ENCODE data around the gene MALSU1. TPM values are rescaled to one million over a fixed set of nuclear protein-coding genes. Genes with fewer than 3 reads are reported as not detected.

MALSU1 gene
- total and polyA plus RNA-seq, 2 donors (not counting 1 experiment from before 2014, with no cell fraction given), result 54.8 to 77.6 TPM

GRCh38 chr7:23347033-23347681, 48.0 kb downstream of the MALSU1 start:
- H3K4me2 ChIP-seq (ENCODE audit: extremely low read depth, insufficient read depth, low read length), result peak overlapping the region; percentile 32
- H3K79me2 ChIP-seq (ENCODE audit: control insufficient read depth, insufficient read depth, low read length), result no peaks in the 10 kb centered on the region
- peak overlapping the region; percentile 13 for H3K27ac ChIP-seq (ENCODE audit: insufficient read depth, low read length)
- H3K4me1 ChIP-seq (ENCODE audit: control insufficient read depth, extremely low read depth, insufficient read depth, low read length), result peaks cover 17% of the 10 kb centered on the region
- DNase-seq (ENCODE audit: low read depth in 2 of 2), result peak in 1 of 2 donors; percentile 29
- H3K9me3 ChIP-seq (ENCODE audit: control insufficient read depth, insufficient read depth, low read depth, low read length), result no peaks in the 10 kb centered on the region
- H2AFZ ChIP-seq (ENCODE audit: low read length), result no peak overlapping the region
- no peak overlapping the region for H3K9ac ChIP-seq (ENCODE audit: insufficient read depth, low read length)
- TF ChIP-seq EZH2 (IDR thresholded peaks at IDR 0.05; ENCODE audit: low read length, missing control alignments), result no peak
- TF ChIP-seq CTCF (conservative IDR thresholded peaks at IDR 0.05 in 1 of 2, IDR thresholded peaks at IDR 0.05 in 1 of 2; ENCODE audit: low read depth in 1 of 2, low read length in 2 of 2), result no peak
- H4K20me1 ChIP-seq (ENCODE audit: control insufficient read depth, extremely low read depth, insufficient read depth, low read length), result no peaks in the 10 kb centered on the region
- H3K4me3 ChIP-seq (replicated peaks in 1 of 4; ENCODE audit: control extremely low read depth in 1 of 4, insufficient read depth in 1 of 4, low read depth in 3 of 4, low read length in 4 of 4), result peak overlapping the region in 1 of 4 experiments; percentile 31
- no peaks in the 10 kb centered on the region for H3K27me3 ChIP-seq (ENCODE audit: control insufficient read depth, insufficient read depth, low read length)
- no peaks in the 10 kb centered on the region for H3K36me3 ChIP-seq (ENCODE audit: control insufficient read depth, insufficient read depth, low read length)

GRCh38 chr7:23347682-23348180, 48.6 kb downstream of the MALSU1 start:
- peaks cover 15% of the 10 kb centered on the region for H3K4me1 ChIP-seq (ENCODE audit: control insufficient read depth, extremely low read depth, insufficient read depth, low read length)
- H2AFZ ChIP-seq (ENCODE audit: low read length), result no peak overlapping the region
- no peak overlapping the region for H3K9ac ChIP-seq (ENCODE audit: insufficient read depth, low read length)
- H3K79me2 ChIP-seq (ENCODE audit: control insufficient read depth, insufficient read depth, low read length), result no peaks in the 10 kb centered on the region
- H3K4me3 ChIP-seq (replicated peaks in 1 of 4; ENCODE audit: control extremely low read depth in 1 of 4, insufficient read depth in 1 of 4, low read depth in 3 of 4, low read length in 4 of 4), result peak overlapping the region in 1 of 4 experiments; percentile 31
- no peaks in the 10 kb centered on the region for H3K27me3 ChIP-seq (ENCODE audit: control insufficient read depth, insufficient read depth, low read length)
- no peaks in the 10 kb centered on the region for H4K20me1 ChIP-seq (ENCODE audit: control insufficient read depth, extremely low read depth, insufficient read depth, low read length)
- no peaks in the 10 kb centered on the region for H3K36me3 ChIP-seq (ENCODE audit: control insufficient read depth, insufficient read depth, low read length)
- no peaks in the 10 kb centered on the region for H3K9me3 ChIP-seq (ENCODE audit: control insufficient read depth, insufficient read depth, low read depth, low read length)
- DNase-seq (ENCODE audit: low read depth in 2 of 2), result peak; percentile 89
- peak overlapping the region; percentile 13 for H3K27ac ChIP-seq (ENCODE audit: insufficient read depth, low read length)
- H3K4me2 ChIP-seq (ENCODE audit: extremely low read depth, insufficient read depth, low read length), result no peak overlapping the region
- TF ChIP-seq CTCF (conservative IDR thresholded peaks at IDR 0.05 in 1 of 2, IDR thresholded peaks at IDR 0.05 in 1 of 2; ENCODE audit: low read depth in 1 of 2, low read length in 2 of 2), result no peak
- TF ChIP-seq EZH2 (IDR thresholded peaks at IDR 0.05; ENCODE audit: low read length, missing control alignments), result no peak

GRCh38 chr7:23349484-23350157, 50.5 kb downstream of the MALSU1 start:
- Histone ChIP-seq H2AFZ (ENCODE audit: low read length) (no peak overlapping the region), H3K9ac (ENCODE audit: insufficient read depth, low read length) (no peak overlapping the region), H3K4me3 (replicated peaks in 1 of 4; ENCODE audit: control extremely low read depth in 1 of 4, insufficient read depth in 1 of 4, low read depth in 3 of 4, low read length in 4 of 4) (no peak overlapping the region), H3K27ac (ENCODE audit: insufficient read depth, low read length) (peak overlapping the region; percentile 30), H4K20me1 (ENCODE audit: control insufficient read depth, extremely low read depth, insufficient read depth, low read length) (no peaks in the 10 kb centered on the region), H3K27me3 (ENCODE audit: control insufficient read depth, insufficient read depth, low read length) (no peaks in the 10 kb centered on the region), H3K4me2 (ENCODE audit: extremely low read depth, insufficient read depth, low read length) (peak overlapping the region; percentile 48), H3K36me3 (ENCODE audit: control insufficient read depth, insufficient read depth, low read length) (no peaks in the 10 kb centered on the region), H3K9me3 (ENCODE audit: control insufficient read depth, insufficient read depth, low read depth, low read length) (no peaks in the 10 kb centered on the region), H3K79me2 (ENCODE audit: control insufficient read depth, insufficient read depth, low read length) (no peaks in the 10 kb centered on the region), H3K4me1 (ENCODE audit: control insufficient read depth, extremely low read depth, insufficient read depth, low read length) (peaks cover 15% of the 10 kb centered on the region)
- no peak for TF ChIP-seq EZH2 (IDR thresholded peaks at IDR 0.05; ENCODE audit: low read length, missing control alignments)
- no peak for TF ChIP-seq CTCF (conservative IDR thresholded peaks at IDR 0.05 in 1 of 2, IDR thresholded peaks at IDR 0.05 in 1 of 2; ENCODE audit: low read depth in 1 of 2, low read length in 2 of 2)
- peak; percentile 67 to 93 for DNase-seq (ENCODE audit: low read depth in 2 of 2)

Data from fibroblast of lung (primary cell).